Osteoblast (primary cell): ENCODE measurements around the gene PTPRK. TPM values are rescaled to one million over a fixed set of nuclear protein-coding genes. Genes with fewer than 3 reads are reported as not detected.

Experiments
- DNase-seq: peaks from one replicate; pipeline ENCODE4 v3.0.0; 2011; ENCODE audit warnings: low spot score, mixed read lengths; ENCODE audit not compliant: insufficient read length; ENCODE audit errors: missing footprints
- H2AFZ ChIP-seq: 2 replicates; pipeline ENCODE4 v1.6.0; 2011; ENCODE audit warnings: mild to moderate bottlenecking, low read length
- H3K27ac ChIP-seq: 2 replicates; pipeline ENCODE4 v1.5.1; 2011; ENCODE audit warnings: mild to moderate bottlenecking, low read depth, low read length, moderate library complexity
- H3K27me3 ChIP-seq: 2 replicates; pipeline ENCODE4 v1.6.0; 2012; ENCODE audit warnings: mild to moderate bottlenecking, control low read depth, inconsistent platforms, low read length, moderate library complexity; ENCODE audit not compliant: insufficient read depth
- H3K36me3 ChIP-seq: 2 replicates; pipeline ENCODE4 v1.5.1; 2011; ENCODE audit warnings: mild to moderate bottlenecking, low read length, control low read depth, moderate library complexity; ENCODE audit not compliant: insufficient read depth
- H3K4me1 ChIP-seq: 2 replicates; pipeline ENCODE4 v1.5.1; 2011; ENCODE audit warnings: mild to moderate bottlenecking, low read length, control low read depth, moderate library complexity; ENCODE audit not compliant: insufficient read depth
- H3K4me2 ChIP-seq: 2 replicates; pipeline ENCODE4 v1.6.0; 2011; ENCODE audit warnings: mild to moderate bottlenecking, low read length; ENCODE audit not compliant: insufficient read depth
- H3K4me3 ChIP-seq: fragments of 200-600 bp; sonication (generic); 3 replicates; pipeline ENCODE4 v1.5.1; 2012; ENCODE audit warnings: mild to moderate bottlenecking, low read length, inconsistent platforms; ENCODE audit not compliant: insufficient read depth
- H3K79me2 ChIP-seq: 2 replicates; pipeline ENCODE4 v1.6.0; 2012; ENCODE audit warnings: mild to moderate bottlenecking, low read length, control low read depth, inconsistent platforms; ENCODE audit not compliant: insufficient read depth
- H3K9me3 ChIP-seq: 2 replicates; pipeline ENCODE4 v1.5.1; 2011; ENCODE audit warnings: low read depth, low read length, control low read depth
- H4K20me1 ChIP-seq: 2 replicates; pipeline ENCODE4 v1.6.0; 2012; ENCODE audit warnings: mild to moderate bottlenecking, low read length, control low read depth; ENCODE audit not compliant: insufficient read depth
- CTCF ChIP-seq: IDR thresholded peaks from 2 replicates; pipeline ENCODE4 v1.5.1; 2011; ENCODE audit warnings: mild to moderate bottlenecking, low read depth, low read length, moderate library complexity; ENCODE audit errors: extremely low read depth
- total RNA-seq: library from RNA; depleted of rRNA; stranded (reverse); fragments of >200 nt; gene quantifications from 2 replicates; pipeline ENCODE4 v1.2.3, GENCODE V29; 2012

Gene PTPRK
- total RNA-seq, 1 donor: 165 TPM

- Histone ChIP-seq H4K20me1 (no peaks in the 10 kb centered on the region), H3K4me1 (no peaks in the 10 kb centered on the region), H2AFZ (peak overlapping the region; percentile 73), H3K27ac (no peak overlapping the region), H3K4me3 (peak overlapping the region; percentile 48), H3K27me3 (no peaks in the 10 kb centered on the region), H3K9me3 (no peaks in the 10 kb centered on the region), H3K4me2 (peak overlapping the region; percentile 37), H3K79me2 (no peaks in the 10 kb centered on the region), H3K36me3 (no peaks in the 10 kb centered on the region)
- no peak for TF ChIP-seq CTCF
- no peak for DNase-seq
Observed at GRCh38 chr6:127920804-127921203, 599.6 kb downstream of the PTPRK start.
